ENCODE data around the gene FCRL3.

Gene FCRL3

GRCh38 chr1:157711802-157712201, 11.2 kb upstream of the FCRL3 start:
- TF ChIP-seq, protein P1, sequence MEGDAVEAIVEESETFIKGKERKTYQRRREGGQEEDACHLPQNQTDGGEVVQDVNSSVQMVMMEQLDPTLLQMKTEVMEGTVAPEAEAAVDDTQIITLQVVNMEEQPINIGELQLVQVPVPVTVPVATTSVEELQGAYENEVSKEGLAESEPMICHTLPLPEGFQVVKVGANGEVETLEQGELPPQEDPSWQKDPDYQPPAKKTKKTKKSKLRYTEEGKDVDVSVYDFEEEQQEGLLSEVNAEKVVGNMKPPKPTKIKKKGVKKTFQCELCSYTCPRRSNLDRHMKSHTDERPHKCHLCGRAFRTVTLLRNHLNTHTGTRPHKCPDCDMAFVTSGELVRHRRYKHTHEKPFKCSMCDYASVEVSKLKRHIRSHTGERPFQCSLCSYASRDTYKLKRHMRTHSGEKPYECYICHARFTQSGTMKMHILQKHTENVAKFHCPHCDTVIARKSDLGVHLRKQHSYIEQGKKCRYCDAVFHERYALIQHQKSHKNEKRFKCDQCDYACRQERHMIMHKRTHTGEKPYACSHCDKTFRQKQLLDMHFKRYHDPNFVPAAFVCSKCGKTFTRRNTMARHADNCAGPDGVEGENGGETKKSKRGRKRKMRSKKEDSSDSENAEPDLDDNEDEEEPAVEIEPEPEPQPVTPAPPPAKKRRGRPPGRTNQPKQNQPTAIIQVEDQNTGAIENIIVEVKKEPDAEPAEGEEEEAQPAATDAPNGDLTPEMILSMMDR (IDR thresholded peaks at IDR 0.05) = no peak
- Histone ChIP-seq H3K9me3 (no peaks in the 10 kb centered on the region), H3K4me3 (no peak overlapping the region), H3K27ac (no peak overlapping the region), H3K36me3 (no peaks in the 10 kb centered on the region), H3K27me3 (no peaks in the 10 kb centered on the region), H3K4me1 (no peaks in the 10 kb centered on the region)
- intact Hi-C loops (cut with DNase I; ENCODE audit: low total_unique reads) = no loop called here
- DNase-seq = no peak

DNA sequence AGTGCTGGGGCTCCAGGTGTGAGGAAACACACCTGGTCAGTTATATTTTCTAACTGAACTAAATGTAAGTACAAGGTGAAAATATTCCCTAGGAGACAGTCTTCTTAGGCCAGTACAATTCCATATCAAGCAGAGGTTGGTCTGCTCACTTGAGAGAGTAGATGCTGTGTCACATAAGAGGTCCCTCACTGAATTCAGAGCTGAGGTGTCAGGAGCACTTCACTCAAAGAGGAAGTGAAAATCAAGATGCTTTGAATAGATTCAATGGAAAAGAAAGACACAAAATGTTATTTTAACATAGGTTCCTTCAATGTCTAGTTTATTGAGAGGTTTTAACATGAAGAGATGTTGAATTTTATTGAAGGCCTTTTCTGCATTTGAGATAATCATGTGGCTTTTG, 4.3 kb upstream of the FCRL3 start:
- H3K4me1 ChIP-seq = no peaks in the 10 kb centered on the region
- no peaks in the 10 kb centered on the region for H3K36me3 ChIP-seq
- DNase-seq = no peak
- no peaks in the 10 kb centered on the region for H3K27me3 ChIP-seq
- no peaks in the 10 kb centered on the region for H3K9me3 ChIP-seq
- intact Hi-C loops (cut with DNase I; ENCODE audit: low total_unique reads) = no loop called here
- no peak overlapping the region for H3K27ac ChIP-seq
- TF ChIP-seq, protein P1 (IDR thresholded peaks at IDR 0.05) = no peak
- no peak overlapping the region for H3K4me3 ChIP-seq

DNA sequence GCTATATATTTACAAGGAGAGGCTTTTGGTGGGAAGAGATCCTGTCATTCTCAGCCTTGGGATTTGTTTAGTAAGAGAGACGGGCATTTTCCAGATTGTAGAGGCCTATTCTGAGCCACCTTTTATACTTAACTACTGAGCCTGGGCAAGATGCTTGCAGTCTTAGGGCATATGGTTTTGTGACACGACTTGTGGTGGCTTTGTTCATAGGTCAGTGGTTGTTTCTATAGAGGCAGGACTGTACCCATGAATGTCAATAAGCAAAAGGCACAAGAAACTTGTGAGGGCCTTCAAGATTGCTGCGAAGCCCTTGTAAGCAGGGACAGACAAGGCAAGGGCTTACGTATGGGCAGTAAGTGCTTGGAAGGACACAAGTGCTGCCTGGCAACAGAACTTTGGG, 3.4 kb upstream of the FCRL3 start:
- Histone ChIP-seq H3K27ac (no peak overlapping the region), H3K36me3 (no peaks in the 10 kb centered on the region), H3K9me3 (no peaks in the 10 kb centered on the region), H3K27me3 (no peaks in the 10 kb centered on the region), H3K4me3 (no peak overlapping the region), H3K4me1 (no peaks in the 10 kb centered on the region)
- DNase-seq = no peak
- TF ChIP-seq, protein P1 (IDR thresholded peaks at IDR 0.05) = no peak
- intact Hi-C loops (cut with DNase I; ENCODE audit: low total_unique reads) = no loop called here

DNA sequence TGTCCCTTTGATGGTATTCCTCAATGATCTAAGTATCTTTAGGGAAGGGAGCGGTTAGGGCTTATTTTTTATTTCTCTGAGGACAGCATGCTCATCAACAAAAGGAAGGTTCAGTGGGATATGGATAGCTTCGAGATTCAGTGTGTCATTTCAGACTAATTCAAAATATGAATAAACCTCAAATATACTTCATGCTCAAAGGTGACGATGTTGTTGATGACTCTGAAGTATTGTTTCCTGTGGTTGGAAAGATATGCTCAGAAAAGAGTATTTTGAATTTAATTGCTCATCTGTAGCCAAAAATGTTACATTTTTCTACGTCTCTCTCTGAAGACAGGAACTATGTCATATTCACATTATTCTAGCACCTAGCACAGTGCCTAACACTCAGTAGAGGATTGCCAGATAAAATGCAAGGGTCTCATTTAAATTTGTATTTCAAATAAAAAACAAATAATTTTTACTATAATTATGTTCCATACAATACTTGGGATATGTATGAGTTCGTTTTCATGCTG, 1.8 kb upstream of the FCRL3 start:
- Histone ChIP-seq H3K27me3 (no peaks in the 10 kb centered on the region), H3K4me3 (no peak overlapping the region), H3K4me1 (no peaks in the 10 kb centered on the region), H3K9me3 (no peaks in the 10 kb centered on the region), H3K36me3 (no peaks in the 10 kb centered on the region), H3K27ac (no peak overlapping the region)
- TF ChIP-seq, protein P1 (IDR thresholded peaks at IDR 0.05) = no peak
- DNase-seq = no peak
- intact Hi-C loops (cut with DNase I; ENCODE audit: low total_unique reads) = no loop called here

DNA sequence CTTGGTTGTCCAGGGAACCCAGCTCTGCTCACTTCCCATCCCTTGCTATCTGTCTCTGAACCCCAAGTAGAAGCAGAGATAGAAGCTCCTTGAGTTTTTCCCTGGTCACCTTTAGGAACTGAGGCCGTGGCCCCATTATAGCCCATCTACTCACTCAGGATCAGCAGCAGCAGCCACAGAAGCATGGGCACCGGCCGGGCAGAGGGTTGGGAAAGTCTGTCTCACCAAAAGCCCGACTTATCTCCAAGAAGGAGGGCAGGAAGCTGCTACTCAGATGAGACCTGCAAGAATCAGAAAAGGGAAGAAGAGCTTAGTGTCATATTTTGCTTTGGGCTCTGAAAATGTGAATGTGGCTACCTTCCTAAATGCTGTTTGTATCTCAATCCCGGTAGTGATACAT, 264 bp downstream of the FCRL3 start:
- intact Hi-C loops (cut with DNase I; ENCODE audit: low total_unique reads) = no loop called here

More for the DNA sequence above, 264 bp downstream of the FCRL3 start:
- Histone ChIP-seq H3K27ac (no peak overlapping the region), H3K36me3 (no peaks in the 10 kb centered on the region), H3K4me3 (no peak overlapping the region), H3K4me1 (no peaks in the 10 kb centered on the region), H3K27me3 (no peaks in the 10 kb centered on the region), H3K9me3 (no peaks in the 10 kb centered on the region)
- DNase-seq = no peak
- TF ChIP-seq, protein P1 (IDR thresholded peaks at IDR 0.05) = no peak

Measured in tibial artery (tissue), 4 donors.